HEK293 (cell line): Measurements from ENCODE around the gene FERD3L.

Source experiments
- CTCF ChIP-seq: fragments of 450-650 bp; formaldehyde crosslinking; IDR thresholded peaks from 2 replicates; pipeline ENCODE4 v1.5.1; 2016; ENCODE audit warnings: missing biosample characterization, missing genetic modification characterization
- ZNF24 ChIP-seq: fragments of 450-650 bp; formaldehyde crosslinking; IDR thresholded peaks from 2 replicates; pipeline ENCODE4 v1.5.1; 2016; ENCODE audit warnings: missing biosample characterization, missing genetic modification characterization
- ZNF747 ChIP-seq: fragments of 450-650 bp; formaldehyde crosslinking; IDR thresholded peaks from 2 replicates; pipeline ENCODE4 v1.5.1; 2016; ENCODE audit warnings: missing biosample characterization, missing genetic modification characterization
- TF ChIP-seq, protein P1 (sequence below): fragments of 450-650 bp; IDR thresholded peaks from 2 replicates; pipeline ENCODE4 v1.5.1; 2018; ENCODE audit warnings: missing biosample characterization, missing genetic modification characterization

DNA sequence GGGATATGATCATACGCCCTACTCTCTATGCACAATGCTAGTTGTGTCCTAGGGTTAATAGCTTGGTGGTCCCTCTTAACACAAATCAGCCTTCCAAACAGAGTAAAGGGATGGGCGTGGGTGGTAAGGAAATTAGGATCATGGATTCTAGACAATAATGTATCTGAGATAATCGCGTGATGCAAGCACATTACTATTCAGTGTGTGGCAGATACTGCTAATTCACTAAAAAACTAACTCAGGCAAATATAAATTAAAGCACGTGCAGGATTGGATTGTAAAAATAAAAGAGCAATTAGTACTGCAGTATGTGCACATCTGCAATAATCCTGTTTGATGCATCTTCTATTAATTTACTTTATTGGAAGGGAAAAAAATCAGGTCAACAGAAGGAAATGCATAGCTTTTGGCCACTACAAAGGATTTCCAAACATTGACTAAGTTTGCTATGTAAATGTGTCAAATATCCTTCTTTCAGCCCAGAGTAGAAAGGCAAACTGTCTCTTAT lies 49.8 kb downstream of the FERD3L start:
- TF ChIP-seq ZNF24 (tag by site-specific recombination) (no peak), CTCF (tag by site-specific recombination) (no peak), ZNF747 (tag by site-specific recombination) (no peak)
- TF ChIP-seq, protein P1, sequence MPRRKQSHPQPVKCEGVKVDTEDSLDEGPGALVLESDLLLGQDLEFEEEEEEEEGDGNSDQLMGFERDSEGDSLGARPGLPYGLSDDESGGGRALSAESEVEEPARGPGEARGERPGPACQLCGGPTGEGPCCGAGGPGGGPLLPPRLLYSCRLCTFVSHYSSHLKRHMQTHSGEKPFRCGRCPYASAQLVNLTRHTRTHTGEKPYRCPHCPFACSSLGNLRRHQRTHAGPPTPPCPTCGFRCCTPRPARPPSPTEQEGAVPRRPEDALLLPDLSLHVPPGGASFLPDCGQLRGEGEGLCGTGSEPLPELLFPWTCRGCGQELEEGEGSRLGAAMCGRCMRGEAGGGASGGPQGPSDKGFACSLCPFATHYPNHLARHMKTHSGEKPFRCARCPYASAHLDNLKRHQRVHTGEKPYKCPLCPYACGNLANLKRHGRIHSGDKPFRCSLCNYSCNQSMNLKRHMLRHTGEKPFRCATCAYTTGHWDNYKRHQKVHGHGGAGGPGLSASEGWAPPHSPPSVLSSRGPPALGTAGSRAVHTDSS (tag by site-specific recombination): no peak
